GM21515 (cell line): Measurements from ENCODE around the gene GSTM3.
"Not testable (repeated sequence)": the region's sequence is repeated elsewhere in the genome, so short reads cannot be mapped to it uniquely, and the experiment has no call there.

Source experiments
- ATAC-seq: cut with Tn5 transposase; IDR thresholded peaks from one replicate; pipeline ENCODE4 v1.9.1; 2021; ENCODE audit not compliant: unreplicated experiment

The GSTM3 gene

DNA sequence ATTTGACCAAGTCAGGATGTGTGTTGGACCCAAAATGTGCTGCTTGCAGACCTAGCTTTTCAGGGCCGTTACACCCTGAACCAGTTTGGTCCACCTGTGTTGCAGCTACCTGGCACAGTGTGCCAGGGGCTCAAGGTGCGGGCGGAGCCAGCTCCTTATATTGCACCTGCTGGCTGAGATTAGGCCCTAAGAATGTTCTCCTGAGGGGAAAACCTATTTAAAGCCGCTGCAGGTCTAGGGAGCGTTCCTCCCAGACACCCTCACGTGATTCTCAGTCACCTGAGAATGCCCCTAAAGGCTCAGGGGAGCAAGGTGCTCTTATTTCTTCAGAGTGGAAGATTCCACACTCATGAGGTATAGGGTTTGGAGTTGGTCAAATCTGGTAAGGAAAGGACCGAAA lies 12.0 kb downstream of the GSTM3 start:
- no peak for ATAC-seq

DNA sequence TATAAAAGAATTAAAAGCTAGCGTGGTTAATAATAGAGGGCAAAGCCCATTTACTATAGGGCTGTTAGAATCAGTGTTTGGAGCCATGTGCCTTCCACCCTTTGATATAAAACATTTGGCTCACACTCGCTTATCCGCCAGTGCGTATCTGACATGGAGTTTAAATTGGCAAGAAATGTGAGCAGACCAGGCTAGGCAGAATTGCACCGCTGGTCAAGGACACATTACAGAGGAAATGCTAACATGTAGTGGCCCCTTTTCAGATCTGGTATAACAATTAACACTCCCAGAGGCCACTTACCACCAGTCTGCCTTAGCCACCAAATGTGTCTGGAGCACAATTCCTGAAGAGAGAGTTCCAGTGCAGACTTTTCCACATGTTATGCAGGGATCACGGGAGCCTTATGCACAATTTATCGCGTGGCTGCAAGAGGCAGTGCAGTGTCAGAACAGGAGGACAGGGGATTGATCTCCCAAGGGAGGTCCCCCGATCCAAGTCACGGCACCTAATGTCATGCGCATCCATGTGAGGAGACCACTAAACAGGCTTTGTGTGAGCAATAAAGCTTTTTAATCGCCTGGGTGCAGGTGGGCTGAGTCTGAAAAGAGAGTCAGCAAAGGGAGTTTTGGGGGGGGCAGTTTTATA lies 14.0 kb downstream of the GSTM3 start:
- ATAC-seq = no peak

DNA sequence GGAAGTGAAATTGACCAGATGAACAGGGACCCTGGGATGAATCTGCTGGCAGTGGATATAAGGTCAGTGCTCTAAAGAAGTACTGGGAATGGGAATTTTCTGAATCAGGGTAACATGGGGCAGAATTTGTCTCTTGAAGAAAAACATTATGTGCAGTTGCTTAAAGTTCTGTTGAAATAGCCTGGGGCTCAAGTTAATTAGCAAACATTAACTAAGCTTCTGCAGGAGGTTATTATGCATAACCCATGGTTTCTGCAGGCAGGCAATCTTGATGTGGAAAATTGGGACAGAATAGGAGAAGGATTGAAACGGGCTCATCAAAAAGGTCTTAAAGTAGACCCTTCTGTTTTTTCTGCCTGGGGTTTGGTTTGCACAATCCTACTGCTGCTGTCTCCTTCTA lies 14.8 kb downstream of the GSTM3 start:
- ATAC-seq = no peak

DNA sequence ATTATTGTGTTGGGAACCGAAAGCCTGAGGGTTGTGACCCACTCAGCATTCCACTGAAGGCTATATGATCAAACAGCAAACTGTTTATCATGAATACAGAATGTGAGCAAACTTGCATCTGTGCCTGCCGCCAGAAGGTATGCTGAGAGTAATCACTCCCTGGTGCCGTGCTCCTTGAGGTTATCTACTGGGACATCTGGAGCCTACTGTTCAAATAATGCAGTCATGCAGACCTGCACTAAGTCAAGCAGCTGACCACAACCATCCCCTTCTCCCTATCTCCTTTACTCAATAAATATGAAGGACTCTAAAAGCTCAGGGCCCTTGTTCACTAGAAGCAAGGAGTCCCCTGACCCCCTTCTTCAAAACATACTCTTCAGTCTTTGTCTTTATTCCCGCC lies 15.3 kb downstream of the GSTM3 start:
- ATAC-seq = no peak

DNA sequence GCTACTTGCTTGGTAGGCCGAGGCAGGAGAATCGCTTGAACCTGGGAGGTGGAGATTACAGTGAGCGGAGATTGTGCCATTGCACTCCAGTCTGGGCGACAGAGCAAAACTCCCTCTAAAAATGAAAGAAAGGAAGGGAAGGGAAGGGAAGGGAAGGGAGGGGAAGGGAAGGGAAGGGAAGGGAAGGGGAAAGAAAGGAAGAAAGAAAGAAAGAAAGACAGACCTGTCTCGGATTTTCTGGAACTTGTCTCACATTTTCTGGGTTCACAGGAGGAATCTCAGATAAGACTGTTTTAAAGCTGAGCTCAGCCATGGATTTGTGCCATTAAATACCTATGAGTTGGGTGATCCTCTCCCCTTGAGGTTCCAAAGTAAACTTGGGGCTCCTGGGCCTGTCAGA lies 15.9 kb downstream of the GSTM3 start:
- ATAC-seq = no peak

DNA sequence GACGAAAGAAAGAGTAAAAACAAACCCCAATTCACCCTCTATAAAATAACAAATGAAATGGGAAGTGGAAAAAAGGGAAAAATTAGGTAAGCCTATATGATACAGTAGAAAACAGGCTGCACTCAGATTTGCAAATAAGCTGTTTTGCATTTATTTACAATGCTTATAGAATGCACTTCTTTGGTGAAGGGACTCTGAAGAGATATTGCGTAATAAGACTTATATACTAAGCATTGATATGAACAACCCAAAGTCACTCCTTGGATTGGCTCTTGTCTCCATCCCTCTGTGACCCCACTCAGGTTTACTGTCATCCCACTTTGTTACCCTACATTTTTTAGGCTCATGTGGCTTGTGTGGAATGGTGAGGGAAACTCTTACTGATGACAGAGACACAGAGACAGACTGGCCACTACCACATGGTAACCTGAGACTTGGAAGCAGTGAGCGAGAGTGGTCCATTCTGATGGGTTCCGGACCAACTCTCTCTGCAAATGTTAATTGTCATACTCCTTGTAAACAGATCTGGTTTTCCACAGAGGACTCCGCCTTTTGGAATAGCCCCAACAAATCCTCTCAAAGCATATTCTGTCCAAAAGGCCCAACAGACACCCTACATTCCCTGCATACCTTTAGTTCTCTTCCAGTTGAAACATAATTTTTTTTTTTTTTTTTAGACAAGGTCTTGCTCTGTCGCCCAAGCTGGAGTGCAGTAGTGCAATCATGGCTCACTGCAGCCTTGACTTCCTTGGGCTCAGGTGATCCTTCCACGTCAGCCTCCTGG lies 17.7 kb downstream of the GSTM3 start:
- ATAC-seq = no peak

DNA sequence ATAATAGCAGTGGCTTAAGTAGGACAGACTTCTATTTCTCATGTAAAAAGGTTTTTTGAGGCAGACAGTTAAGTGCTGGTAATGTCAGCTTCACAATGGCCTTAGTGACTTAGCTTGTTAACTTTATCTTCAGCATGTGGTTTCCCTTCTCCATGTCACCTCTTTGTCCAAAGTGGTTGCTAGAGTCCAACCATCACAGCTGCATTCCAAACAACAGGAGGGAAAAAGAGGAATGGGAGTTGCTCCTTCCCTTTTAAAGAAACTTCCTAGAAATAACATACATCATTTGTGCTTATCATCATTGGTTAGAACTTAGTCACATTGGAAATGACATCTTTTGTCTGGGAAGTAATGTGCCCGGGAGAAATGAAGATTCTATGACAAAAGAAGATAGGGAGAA lies 18.9 kb downstream of the GSTM3 start:
- ATAC-seq = no peak

DNA sequence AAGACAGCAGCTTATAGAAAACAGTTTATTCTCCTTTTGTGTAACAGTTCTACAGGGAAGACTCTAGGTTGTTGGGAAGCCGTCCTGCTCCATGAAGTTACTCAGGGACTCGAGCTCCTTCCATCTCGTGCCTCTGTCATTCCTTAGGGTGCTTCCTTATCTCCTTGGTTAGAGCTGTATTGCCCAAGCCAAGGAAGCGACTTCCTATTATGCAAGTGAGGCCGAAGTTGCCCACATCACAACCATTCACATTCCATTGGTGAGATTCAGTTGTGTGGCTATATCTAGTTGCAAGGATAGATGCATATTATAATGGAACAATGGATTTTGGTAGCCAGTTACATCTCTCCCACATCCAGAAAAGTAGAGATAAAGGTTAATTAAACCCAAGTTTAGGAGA lies 19.8 kb downstream of the GSTM3 start:
- ATAC-seq = no peak

DNA sequence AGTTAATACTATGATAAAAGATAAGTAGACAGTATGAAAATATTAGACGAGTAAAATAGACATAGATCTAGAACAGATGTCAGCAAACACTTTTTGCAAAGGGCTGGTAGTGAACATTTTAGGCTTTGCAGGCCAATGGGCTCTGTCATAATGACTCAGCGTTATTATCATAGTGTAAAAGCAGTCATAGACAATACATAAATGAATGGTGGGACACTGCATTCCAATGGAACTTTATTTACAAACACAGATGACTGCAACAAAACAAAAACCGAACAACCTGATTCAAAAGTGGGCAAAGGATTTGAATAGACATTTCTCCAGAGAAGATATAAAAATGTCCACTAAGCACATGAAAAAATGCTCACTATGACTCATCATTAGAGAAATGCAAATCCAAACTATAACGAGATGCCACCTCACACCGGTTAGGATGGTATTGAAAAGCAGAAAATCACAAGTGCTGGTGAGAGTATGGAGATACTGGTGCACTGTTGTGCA lies 21.5 kb downstream of the GSTM3 start:
- ATAC-seq = no peak

DNA sequence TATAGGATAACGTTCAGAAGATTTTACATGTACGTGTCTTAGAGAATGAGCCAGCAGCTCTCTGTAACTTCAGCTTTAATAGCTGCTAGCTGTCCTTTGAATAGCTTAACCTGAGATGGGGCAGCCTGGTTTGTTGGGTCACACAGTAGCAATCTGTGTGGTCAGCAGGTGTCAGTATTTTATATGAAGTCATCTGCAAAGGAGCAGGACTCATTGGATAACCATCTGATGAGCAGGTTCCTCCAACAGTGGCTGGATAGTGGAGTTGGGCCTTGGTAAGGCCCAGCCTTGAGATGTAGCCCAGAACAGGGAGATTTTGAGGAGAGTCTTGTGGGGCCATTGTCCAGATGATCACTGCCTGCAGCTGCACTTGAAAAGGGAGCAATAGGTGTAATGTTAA lies 22.3 kb downstream of the GSTM3 start:
- ATAC-seq = no peak

DNA sequence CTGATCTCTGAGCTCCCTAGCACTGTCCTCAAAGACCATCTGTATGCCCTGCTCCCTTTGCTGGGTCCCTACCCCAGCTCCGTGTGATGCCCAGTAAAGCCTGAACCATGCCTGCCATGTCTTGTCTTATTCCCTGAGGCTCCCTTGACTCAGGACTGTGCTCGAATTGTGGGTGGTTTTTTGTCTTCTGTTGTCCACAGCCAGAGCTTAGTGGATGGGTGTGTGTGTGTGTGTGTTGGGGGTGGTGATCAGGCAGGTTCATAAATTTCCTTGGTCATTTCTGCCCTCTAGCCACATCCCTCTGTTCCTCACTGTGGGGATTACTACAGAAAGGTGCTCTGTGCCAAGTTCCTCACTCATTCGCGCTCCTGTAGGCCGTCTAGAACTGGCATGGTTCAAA lies 23.1 kb downstream of the GSTM3 start:
- no peak for ATAC-seq

DNA sequence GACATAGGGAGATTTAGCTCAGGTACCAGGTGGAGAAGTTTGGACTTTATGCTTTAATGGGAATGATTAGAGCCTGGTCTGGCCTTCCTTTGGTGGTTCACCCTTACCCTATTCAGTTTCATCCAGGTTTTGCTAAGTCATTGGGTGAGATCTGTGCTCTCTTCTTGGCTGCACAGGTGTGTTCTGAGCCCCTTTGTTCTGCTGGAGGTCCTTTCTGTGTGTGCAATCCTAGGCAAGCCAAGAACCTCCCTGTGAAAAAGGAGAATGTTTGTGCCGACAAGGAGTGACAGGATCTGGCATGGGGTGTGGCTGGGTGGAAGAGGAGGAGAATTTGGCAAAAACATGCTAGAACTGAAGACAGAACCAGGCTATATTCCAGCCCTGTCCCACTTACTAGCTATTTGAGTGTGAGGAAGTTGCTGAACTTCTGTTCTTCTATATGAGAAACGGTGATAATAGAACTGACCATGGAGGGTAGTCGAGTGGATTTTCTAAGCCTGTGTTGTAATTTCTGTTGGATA lies 24.2 kb downstream of the GSTM3 start:
- no peak for ATAC-seq

DNA sequence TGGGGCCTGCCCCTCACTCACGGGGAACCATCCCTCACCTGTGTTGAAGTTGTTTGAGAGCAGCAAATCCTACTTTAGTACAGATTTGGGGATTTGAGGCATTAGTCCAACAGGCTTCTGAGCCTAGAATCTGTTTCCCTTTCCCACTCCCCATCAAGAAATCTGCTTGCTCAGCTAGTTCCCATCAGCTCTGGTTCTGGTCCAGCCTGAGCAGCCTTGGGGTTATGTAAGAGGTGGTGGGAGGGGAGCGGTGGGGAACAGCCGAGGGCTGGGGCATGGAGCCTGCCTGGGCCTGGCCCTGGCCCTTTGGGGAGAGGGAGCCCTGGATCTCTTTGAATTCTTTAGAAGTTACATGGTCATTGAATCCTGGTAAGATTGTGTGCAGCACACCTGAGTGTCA lies 24.7 kb downstream of the GSTM3 start:
- no peak for ATAC-seq

DNA sequence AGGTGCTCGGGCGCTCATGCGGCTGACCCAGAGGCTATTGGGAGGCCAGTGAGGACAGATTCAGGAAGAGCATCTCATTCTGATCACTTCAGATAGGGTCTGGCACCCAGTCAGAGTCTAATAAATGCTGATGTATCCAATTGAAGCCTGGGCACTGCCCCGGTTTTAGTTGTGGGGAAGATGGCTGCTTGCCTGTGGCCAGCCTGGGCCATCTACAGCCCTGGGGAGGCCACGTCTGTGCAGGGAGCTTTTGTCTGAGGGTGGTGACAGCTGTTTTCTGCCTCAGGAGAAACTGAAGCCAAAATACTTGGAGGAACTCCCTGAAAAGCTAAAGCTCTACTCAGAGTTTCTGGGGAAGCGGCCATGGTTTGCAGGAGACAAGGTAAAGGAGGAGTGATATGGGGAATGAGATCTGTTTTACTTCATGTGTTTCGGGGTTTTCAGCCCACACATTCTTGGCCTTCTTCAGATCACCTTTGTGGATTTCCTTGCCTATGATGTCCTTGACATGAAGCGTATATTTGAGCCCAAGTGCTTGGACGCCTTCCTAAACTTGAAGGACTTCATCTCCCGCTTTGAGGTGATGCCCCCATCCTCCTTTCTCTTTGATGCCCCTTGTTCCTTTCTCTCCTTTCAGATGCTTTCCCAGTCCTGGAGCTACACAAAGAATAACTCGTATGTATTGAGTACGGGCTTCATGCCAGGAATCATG lies 26.0 kb downstream of the GSTM3 start:
- no peak for ATAC-seq

DNA sequence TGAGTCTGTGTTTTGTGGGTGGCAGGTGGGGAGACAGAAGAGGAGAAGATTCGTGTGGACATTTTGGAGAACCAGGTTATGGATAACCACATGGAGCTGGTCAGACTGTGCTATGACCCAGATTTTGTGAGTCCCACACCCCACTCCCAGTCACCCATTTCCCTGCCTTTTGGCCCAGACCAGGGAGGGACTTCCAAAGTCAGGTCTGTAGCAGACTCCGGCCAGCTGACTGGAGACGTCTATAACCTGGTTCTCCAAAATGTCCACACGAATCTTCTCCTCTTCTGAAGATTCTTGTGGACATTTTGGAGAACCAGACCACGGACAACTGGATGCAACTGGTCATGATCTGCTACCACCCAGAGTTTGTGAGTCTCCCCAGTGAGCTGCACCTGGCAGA lies 27.2 kb downstream of the GSTM3 start:
- no peak for ATAC-seq

DNA sequence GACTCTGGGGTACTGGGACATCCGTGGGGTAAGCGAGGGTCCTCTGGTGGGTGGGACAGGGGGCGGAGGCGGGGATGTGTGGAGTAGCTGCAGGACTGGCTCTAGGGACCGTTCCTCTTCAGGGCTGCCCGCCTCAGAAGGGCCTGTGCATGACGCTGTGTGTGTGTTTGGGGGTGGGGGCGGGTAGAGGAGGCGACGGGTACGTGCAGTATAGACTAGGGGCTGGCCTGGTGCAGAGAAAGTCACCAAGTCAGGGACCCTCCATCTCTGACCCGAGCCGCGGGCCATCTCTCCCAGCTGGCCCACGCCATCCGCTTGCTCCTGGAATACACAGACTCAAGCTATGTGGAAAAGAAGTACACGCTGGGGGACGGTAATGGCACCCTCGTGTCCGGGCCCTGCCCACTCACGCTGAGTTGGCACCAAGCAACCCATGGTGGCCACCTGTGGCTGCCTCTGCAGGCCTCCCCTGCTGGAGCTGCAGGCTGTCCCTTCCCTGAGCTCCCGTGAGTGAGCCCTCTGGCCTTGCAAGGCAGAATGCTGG lies 28.4 kb downstream of the GSTM3 start:
- ATAC-seq = no peak

DNA sequence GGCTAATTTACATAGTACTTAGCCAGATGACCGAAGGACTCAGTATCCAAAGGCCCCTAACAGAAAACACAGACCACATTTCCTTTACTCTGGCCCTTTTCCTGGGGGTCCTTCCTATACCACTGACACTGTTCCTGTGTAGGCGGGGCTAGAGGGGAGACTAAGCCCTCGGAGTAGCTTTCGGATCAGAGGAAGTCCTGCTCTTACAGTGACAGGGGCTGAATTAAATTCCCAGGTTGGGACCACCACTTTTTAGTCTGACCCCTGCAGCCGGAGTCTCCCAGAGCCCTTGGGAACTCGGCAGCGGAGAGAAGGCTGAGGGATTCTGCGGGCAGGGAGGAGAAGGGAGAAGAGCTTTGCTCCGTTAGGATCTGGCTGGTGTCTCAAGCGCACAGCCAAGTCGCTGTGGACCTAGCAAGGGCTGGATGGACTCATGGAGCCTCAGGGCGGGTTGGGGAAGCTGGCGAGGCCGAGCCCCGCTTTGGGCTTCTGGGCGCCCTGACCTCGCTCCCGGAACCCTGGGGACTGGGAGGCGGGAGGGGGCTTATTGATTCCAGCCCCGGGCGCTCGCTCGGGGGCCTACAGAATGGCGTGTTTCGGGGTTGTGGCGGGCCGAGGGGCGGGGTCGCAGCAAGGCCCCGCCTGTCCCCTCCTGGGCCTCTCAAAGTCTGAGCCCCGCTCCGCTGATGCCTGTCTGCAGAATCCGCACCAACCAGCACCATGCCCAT lies 29.1 kb downstream of the GSTM3 start, which contains the start of gene GSTM5:
Gene GSTM5 (plus strand): TSS at position 659 of the 728 bp plus-strand sequence. CDS start 62 bp downstream, at position 721.
- not testable (repeated sequence) for ATAC-seq

DNA sequence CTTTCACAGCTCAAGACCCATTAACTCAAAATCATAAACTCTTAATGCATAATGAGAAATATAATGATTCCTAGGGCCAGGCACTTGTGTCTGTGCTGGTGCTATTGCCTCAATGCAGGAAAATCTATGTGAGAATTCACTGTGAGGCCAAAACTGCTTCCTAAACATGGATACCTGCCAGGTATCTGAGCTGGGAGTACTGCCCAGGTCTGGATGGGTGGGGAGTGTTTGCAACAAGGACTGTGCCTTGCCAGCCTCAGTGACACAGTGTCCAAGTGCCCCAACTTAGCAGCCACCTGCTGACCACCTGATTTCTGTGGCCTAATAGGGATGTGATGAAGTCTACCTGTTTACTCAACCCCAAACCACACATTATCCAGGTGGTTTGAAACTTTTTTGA lies 31.0 kb downstream of the GSTM3 start:
- not testable (repeated sequence) for ATAC-seq

DNA sequence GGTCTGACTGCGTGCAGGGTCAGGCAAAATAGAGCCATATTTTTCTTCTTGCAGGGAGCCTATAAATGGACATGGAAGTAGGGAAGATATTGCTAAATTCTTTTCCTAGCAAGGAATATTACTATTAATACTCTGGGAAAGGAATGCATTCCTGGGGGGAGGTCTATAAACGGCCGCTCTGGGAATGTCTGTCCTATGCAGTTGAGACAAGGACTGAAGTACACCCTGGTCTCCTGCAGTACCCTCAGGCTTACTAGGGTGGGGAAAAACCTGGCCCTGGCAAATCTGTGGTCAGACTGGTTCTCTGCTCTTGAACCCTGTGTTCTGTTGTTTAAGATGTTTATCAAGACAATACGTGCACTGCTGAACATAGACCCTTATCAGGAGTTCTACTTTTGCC lies 31.9 kb downstream of the GSTM3 start:
- not testable (repeated sequence) for ATAC-seq

DNA sequence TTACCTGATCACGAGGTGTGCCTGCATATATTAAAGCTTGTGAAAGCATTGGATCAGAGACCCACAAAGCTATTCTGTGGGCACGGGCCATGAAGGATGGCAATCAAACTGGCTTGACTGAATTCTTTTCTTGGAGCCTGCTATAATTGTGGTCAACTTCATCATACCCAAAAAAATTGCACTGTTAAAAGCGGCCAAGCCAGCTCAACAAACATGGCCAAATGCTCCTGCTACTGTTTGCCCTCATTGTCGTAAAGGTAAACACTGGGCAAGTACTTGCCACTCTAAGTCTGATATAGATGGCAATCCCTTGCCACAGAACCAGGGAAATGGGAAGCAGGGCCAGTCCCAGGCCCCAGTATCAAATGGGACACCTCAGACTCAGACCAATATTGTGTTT lies 35.4 kb downstream of the GSTM3 start:
- ATAC-seq = no peak

DNA sequence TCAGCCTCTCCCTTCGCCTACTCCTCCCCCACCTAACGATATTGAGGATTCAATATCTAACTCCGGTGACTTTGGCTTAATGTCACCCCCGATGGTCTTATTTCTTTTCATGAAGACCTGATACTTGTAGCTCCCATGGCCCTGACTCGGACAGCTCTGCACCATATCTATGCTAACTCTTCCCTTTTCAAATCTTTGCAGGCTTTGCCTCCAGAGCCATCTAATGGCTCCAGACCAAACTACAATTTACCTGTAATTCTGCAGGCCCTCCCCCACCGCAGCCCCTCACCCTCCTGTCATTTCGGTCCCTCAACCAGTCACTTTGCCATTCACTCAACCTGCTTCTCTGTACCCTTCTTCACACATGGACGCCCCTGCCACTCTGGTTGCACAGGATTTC lies 36.7 kb downstream of the GSTM3 start:
- no peak for ATAC-seq
